PC-9 (cell line): Measurements from ENCODE around the gene ANKFY1. TPM values are rescaled to one million over a fixed set of nuclear protein-coding genes. Genes with fewer than 3 reads are reported as not detected.

ENCODE experiments used
- BruUV-seq: library from RNA; stranded (reverse); fragments of 400-500 nt; replicated peaks from 2 replicates; lab custom pipeline; 2021; lab: Mats Ljungman, UMichigan
- CTCF ChIA-PET: fragments of 300-600 bp; sonication (Branson Sonifier 250); formaldehyde crosslinking; loops from one replicate; lab custom pipeline; 2022; ENCODE audit warnings: antibody characterized with exemption; lab: Charles Lee
- POLR2A ChIA-PET: fragments of 300-600 bp; sonication (Branson Sonifier 250); formaldehyde crosslinking; loops from one replicate; lab custom pipeline; 2022; ENCODE audit warnings: antibody characterized with exemption; ENCODE audit not compliant: unreplicated experiment; lab: Charles Lee
- DNase-seq, 2 experiments: peaks; one replicate each; pipeline versions ENCODE4 v3.0.0 to v3.0.0-alpha.2; 2015 to 2022; ENCODE audit warnings: mixed read lengths in 1 of 2
- H2AFZ ChIP-seq: fragments of 200-600 bp; sonication (generic); 2 replicates; pipeline ENCODE4 v1.8.1; 2017; ENCODE audit warnings: antibody characterized with exemption
- H3F3A ChIP-seq: fragments of 200-600 bp; sonication (generic); 2 replicates; pipeline ENCODE4 v1.8.1; 2017; ENCODE audit warnings: antibody characterized with exemption, mild to moderate bottlenecking, low read depth; ENCODE audit not compliant: insufficient read depth
- H3K27ac ChIP-seq: fragments of 200-600 bp; sonication (generic); 2 replicates; pipeline ENCODE4 v1.6.1; 2016; ENCODE audit warnings: mixed run types
- H3K27me3 ChIP-seq: fragments of 200-600 bp; sonication (generic); 2 replicates; pipeline ENCODE4 v1.6.1; 2016; ENCODE audit warnings: low read depth, mixed run types; ENCODE audit not compliant: insufficient read depth
- H3K36me3 ChIP-seq: fragments of 200-600 bp; sonication (generic); 2 replicates; pipeline ENCODE4 v1.6.1; 2016; ENCODE audit warnings: low read depth, mixed run types
- H3K4me1 ChIP-seq: fragments of 200-600 bp; sonication (generic); replicated peaks from 2 replicates; pipeline ENCODE4 v1.6.1; 2016; ENCODE audit warnings: mixed run types; ENCODE audit not compliant: insufficient read depth
- H3K4me2 ChIP-seq: fragments of 200-600 bp; sonication (generic); 2 replicates; pipeline ENCODE4 v1.6.1; 2017; ENCODE audit warnings: mixed run types
- H3K4me3 ChIP-seq: fragments of 200-600 bp; sonication (generic); 2 replicates; pipeline ENCODE4 v1.6.1; 2016; ENCODE audit warnings: mixed run types
- H3K79me2 ChIP-seq: fragments of 200-600 bp; sonication (generic); 2 replicates; pipeline ENCODE4 v1.6.1; 2017; ENCODE audit warnings: low read depth, mixed run types
- H3K9me2 ChIP-seq: fragments of 200-600 bp; sonication (generic); 2 replicates; pipeline ENCODE4 v1.8.1; 2017; ENCODE audit warnings: mild to moderate bottlenecking; ENCODE audit not compliant: insufficient read depth
- H3K9me3 ChIP-seq: fragments of 200-600 bp; sonication (generic); 2 replicates; pipeline ENCODE4 v1.8.1; 2016; ENCODE audit warnings: low read depth; ENCODE audit not compliant: insufficient read depth
- H4K20me1 ChIP-seq: fragments of 200-600 bp; sonication (generic); 2 replicates; pipeline ENCODE4 v1.8.1; 2017; ENCODE audit not compliant: insufficient read depth
- CTCF ChIP-seq: fragments of 200-600 bp; sonication (generic); conservative IDR thresholded peaks from 2 replicates; pipeline ENCODE4 v1.6.1; 2017; ENCODE audit warnings: mixed run types, antibody characterized with exemption, mild to moderate bottlenecking, moderate library complexity
- EZH2 ChIP-seq: fragments of 200-600 bp; sonication (generic); IDR thresholded peaks from 2 replicates; pipeline ENCODE4 v1.8.0; 2017; ENCODE audit warnings: antibody characterized with exemption, low read depth
- intact Hi-C: fragments of 100-400 bp; cut with micrococcal nuclease; formaldehyde crosslinking; loops from one replicate; pipeline ENCODE4 v1.10.0; 2022; ENCODE audit not compliant: unreplicated experiment
- total RNA-seq: library from RNA; stranded (reverse); gene quantifications from 2 replicates; pipeline ENCODE4 v1.2.3, GENCODE V29; 2021

ANKFY1 gene
- total RNA-seq, 1 experiment from 2014 or later = 63.9 TPM

GRCh38 chr17:4136373-4136772, 127.4 kb downstream of the ANKFY1 start:
- intact Hi-C loops = no loop called here
- H2AFZ ChIP-seq = no peak overlapping the region
- H4K20me1 ChIP-seq = peaks cover 48% of the 10 kb centered on the region
- H3K9me3 ChIP-seq = no peaks in the 10 kb centered on the region
- peaks cover 5% of the 10 kb centered on the region for H3K4me1 ChIP-seq
- no peak overlapping the region for H3K4me3 ChIP-seq
- BruUV-seq = no TSS peak
- CTCF ChIA-PET = no interaction called here
- no peaks in the 10 kb centered on the region for H3K27me3 ChIP-seq
- no peak overlapping the region for H3K4me2 ChIP-seq
- H3K36me3 ChIP-seq = no peaks in the 10 kb centered on the region
- H3K79me2 ChIP-seq = peaks cover 87% of the 10 kb centered on the region
- no peaks in the 10 kb centered on the region for H3K9me2 ChIP-seq
- no peaks in the 10 kb centered on the region; the same call in 1 of the 2 replicates for H3F3A ChIP-seq
- no peak for DNase-seq
- TF ChIP-seq EZH2 = no peak
- no peak for TF ChIP-seq CTCF
- no peak overlapping the region for H3K27ac ChIP-seq
- POLR2A ChIA-PET = no interaction called here

- TF ChIP-seq EZH2 (no peak), CTCF (no peak)
- no peak overlapping the region for H3K4me2 ChIP-seq
- CTCF ChIA-PET = no interaction called here
- no peak overlapping the region for H2AFZ ChIP-seq
- POLR2A ChIA-PET = interaction anchor here (0.7 kb wide), 1 partner anchor 380 kb away, joined by 3 read pairs; no protein-coding TSS in a partner anchor
- no peaks in the 10 kb centered on the region for H3K27me3 ChIP-seq
- BruUV-seq = no TSS peak
- H3K27ac ChIP-seq = no peak overlapping the region
- H3K36me3 ChIP-seq = no peaks in the 10 kb centered on the region
- H4K20me1 ChIP-seq = peaks cover 44% of the 10 kb centered on the region
- no peaks in the 10 kb centered on the region for H3K4me1 ChIP-seq
- no peak for DNase-seq
- peaks cover 86% of the 10 kb centered on the region for H3K79me2 ChIP-seq
- no peak overlapping the region for H3K4me3 ChIP-seq
- H3K9me3 ChIP-seq = no peaks in the 10 kb centered on the region
- no peaks in the 10 kb centered on the region; the same call in 1 of the 2 replicates for H3F3A ChIP-seq
- intact Hi-C loops = no loop called here
- no peaks in the 10 kb centered on the region for H3K9me2 ChIP-seq
Observed at GRCh38 chr17:4135489-4135888, 128.3 kb downstream of the ANKFY1 start.

- no peak overlapping the region for H2AFZ ChIP-seq
- H4K20me1 ChIP-seq = peaks cover 37% of the 10 kb centered on the region
- H3K36me3 ChIP-seq = no peaks in the 10 kb centered on the region
- POLR2A ChIA-PET = interaction anchor here (0.7 kb wide), 1 partner anchor 380 kb away, joined by 3 read pairs; no protein-coding TSS in a partner anchor
- no peaks in the 10 kb centered on the region for H3K4me1 ChIP-seq
- no peaks in the 10 kb centered on the region for H3K9me3 ChIP-seq
- no peaks in the 10 kb centered on the region; the same call in 1 of the 2 replicates for H3F3A ChIP-seq
- CTCF ChIA-PET = no interaction called here
- H3K79me2 ChIP-seq = peaks cover 83% of the 10 kb centered on the region
- no TSS peak for BruUV-seq
- H3K9me2 ChIP-seq = no peaks in the 10 kb centered on the region
- H3K27me3 ChIP-seq = no peaks in the 10 kb centered on the region
- intact Hi-C loops = no loop called here
- DNase-seq = no peak
- TF ChIP-seq EZH2 = no peak
- no peak for TF ChIP-seq CTCF
- no peak overlapping the region for H3K27ac ChIP-seq
- H3K4me2 ChIP-seq = no peak overlapping the region
- H3K4me3 ChIP-seq = no peak overlapping the region
Observed at GRCh38 chr17:4134721-4135120, 129.1 kb downstream of the ANKFY1 start.
